Measurements from ENCODE around the gene ADSS2.

DNA sequence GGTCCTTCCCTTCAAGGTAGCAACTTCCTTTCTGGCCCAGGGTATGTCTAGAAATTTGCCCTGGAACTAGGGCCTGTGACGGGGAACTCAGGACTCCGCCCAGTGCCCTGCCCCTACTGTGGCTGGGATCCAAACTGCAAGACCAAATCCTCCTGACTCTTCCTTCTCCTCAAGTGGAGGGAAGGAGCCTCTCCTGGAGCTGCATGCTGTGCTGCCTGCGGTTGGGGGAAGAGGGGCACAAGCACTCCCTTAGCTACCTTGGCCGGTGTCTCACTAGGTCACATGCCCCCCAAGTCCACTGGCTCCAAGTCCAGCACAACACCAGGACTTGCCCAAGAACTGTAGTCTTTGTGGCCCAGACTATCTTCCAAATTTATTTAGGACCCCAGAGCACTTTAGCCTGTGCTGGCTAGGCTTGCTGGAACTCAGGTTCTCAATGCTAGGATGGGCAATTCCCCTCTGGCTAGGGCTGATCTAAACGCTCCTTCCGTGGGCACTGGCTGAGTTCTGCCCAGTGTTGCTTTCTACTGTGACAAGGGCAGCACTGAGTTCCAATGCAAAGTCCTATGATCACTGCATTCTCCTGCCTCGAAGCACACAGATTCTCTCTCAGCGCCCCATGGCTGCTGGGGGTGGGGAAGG is 12.2 kb downstream of the ADSS2 start:
- TF ChIP-seq, protein P1, sequence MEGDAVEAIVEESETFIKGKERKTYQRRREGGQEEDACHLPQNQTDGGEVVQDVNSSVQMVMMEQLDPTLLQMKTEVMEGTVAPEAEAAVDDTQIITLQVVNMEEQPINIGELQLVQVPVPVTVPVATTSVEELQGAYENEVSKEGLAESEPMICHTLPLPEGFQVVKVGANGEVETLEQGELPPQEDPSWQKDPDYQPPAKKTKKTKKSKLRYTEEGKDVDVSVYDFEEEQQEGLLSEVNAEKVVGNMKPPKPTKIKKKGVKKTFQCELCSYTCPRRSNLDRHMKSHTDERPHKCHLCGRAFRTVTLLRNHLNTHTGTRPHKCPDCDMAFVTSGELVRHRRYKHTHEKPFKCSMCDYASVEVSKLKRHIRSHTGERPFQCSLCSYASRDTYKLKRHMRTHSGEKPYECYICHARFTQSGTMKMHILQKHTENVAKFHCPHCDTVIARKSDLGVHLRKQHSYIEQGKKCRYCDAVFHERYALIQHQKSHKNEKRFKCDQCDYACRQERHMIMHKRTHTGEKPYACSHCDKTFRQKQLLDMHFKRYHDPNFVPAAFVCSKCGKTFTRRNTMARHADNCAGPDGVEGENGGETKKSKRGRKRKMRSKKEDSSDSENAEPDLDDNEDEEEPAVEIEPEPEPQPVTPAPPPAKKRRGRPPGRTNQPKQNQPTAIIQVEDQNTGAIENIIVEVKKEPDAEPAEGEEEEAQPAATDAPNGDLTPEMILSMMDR (tag by site-specific recombination; IDR thresholded peaks at IDR 0.05) = no peak
- TF ChIP-seq, protein P2, sequence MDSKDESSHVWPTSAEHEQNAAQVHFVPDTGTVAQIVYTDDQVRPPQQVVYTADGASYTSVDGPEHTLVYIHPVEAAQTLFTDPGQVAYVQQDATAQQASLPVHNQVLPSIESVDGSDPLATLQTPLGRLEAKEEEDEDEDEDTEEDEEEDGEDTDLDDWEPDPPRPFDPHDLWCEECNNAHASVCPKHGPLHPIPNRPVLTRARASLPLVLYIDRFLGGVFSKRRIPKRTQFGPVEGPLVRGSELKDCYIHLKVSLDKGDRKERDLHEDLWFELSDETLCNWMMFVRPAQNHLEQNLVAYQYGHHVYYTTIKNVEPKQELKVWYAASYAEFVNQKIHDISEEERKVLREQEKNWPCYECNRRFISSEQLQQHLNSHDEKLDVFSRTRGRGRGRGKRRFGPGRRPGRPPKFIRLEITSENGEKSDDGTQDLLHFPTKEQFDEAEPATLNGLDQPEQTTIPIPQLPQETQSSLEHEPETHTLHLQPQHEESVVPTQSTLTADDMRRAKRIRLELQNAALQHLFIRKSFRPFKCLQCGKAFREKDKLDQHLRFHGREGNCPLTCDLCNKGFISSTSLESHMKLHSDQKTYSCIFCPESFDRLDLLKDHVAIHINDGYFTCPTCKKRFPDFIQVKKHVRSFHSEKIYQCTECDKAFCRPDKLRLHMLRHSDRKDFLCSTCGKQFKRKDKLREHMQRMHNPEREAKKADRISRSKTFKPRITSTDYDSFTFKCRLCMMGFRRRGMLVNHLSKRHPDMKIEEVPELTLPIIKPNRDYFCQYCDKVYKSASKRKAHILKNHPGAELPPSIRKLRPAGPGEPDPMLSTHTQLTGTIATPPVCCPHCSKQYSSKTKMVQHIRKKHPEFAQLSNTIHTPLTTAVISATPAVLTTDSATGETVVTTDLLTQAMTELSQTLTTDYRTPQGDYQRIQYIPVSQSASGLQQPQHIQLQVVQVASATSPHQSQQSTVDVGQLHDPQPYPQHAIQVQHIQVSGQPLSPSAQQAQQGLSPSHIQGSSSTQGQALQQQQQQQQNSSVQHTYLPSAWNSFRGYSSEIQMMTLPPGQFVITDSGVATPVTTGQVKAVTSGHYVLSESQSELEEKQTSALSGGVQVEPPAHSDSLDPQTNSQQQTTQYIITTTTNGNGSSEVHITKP (tag by site-specific recombination; IDR thresholded peaks at IDR 0.05) = no peak
- no peak for TF ChIP-seq MZF1 (tag by site-specific recombination; IDR thresholded peaks at IDR 0.05; ENCODE audit: borderline replicate concordance)
- no peak for TF ChIP-seq ZSCAN30 (tag by site-specific recombination; IDR thresholded peaks at IDR 0.05)
- no peak for TF ChIP-seq ZSCAN4 (tag by site-specific recombination; IDR thresholded peaks at IDR 0.05)
